Left lung (tissue), 10 donors: ENCODE measurements around the gene NFKBIE. TPM values are rescaled to one million over a fixed set of nuclear protein-coding genes. Genes with fewer than 3 reads are reported as not detected.

Source experiments
- ATAC-seq: fragments of 200-7000 bp; cut with Tn5 transposase; one replicate; pipeline ENCODE4 v1.9.1; 2020; ENCODE audit warnings: moderate library complexity
- DNase-seq, 4 donors: peaks; one replicate each; pipeline ENCODE4 v3.0.0-alpha.2; 2013 to 2020
- H3K27ac ChIP-seq, 2 donors: fragments of 200-600 bp; sonication (generic) in 1 of 2; one replicate each; pipeline versions ENCODE4 v1.5.0 to v1.8.0; 2020 to 2021
- H3K27me3 ChIP-seq, 2 donors: fragments of 200-600 bp; sonication (generic) in 1 of 2; one replicate each; pipeline versions ENCODE4 v1.5.0 to v1.8.0; 2020 to 2021
- H3K36me3 ChIP-seq, 2 donors: fragments of 200-600 bp; sonication (generic) in 1 of 2; one replicate each; pipeline versions ENCODE4 v1.5.0 to v1.8.0; 2020 to 2021
- H3K4me1 ChIP-seq, 2 donors: fragments of 200-600 bp; one replicate each; pipeline ENCODE4 v1.8.0; 2021
- H3K4me3 ChIP-seq, 2 donors: fragments of 200-600 bp; sonication (generic) in 1 of 2; one replicate each; pipeline versions ENCODE4 v1.5.0 to v1.8.0; 2020 to 2021; ENCODE audit warnings: mild to moderate bottlenecking in 1 of 2
- H3K9me3 ChIP-seq, 2 donors: fragments of 200-600 bp; sonication (generic) in 1 of 2; one replicate each; pipeline versions ENCODE4 v1.5.0 to v1.8.0; 2020 to 2021
- intact Hi-C, 2 donors: fragments of 100-400 bp; cut with DNase I; formaldehyde crosslinking; loops; one replicate each; pipeline versions ENCODE4 v1.11.2 to v1.14.2; 2022
- polyA plus RNA-seq, 6 donors: library from polyadenylated mRNA; unstranded; fragments of 120-200 nt; gene quantifications; one replicate each; pipeline ENCODE4 v1.2.1, GENCODE V29; 2013; ENCODE audit not compliant: insufficient read length in 6 of 6
- total RNA-seq, 2 donors: library from RNA; stranded (reverse); fragmentation: NEBNext Ultra II Directional; extraction: Animal tissue kit (Norgen Biotek cat#: 25700); gene quantifications; one replicate each; pipeline ENCODE4 v1.2.1, GENCODE V29; 2021
- TF ChIP-seq, protein P1 (sequence below), 2 donors: fragments of 200-600 bp; sonication (generic) in 1 of 2; IDR thresholded peaks; one replicate each; pipeline versions ENCODE4 v1.5.0 to v1.8.0; 2021; ENCODE audit warnings: antibody characterized with exemption in 2 of 2
- donor health status: DM: no; HTN: yes; CAD: no.
- donor health status: DM: no; HTN: no; CAD: no.

The NFKBIE gene
- total and polyA plus RNA-seq, 8 donors, result 7.5 to 19.3 (median 8.9) TPM

- ATAC-seq (no peak), DNase-seq (no peak)
- Histone ChIP-seq H3K4me1 (peaks cover 0 to under 1% of the 10 kb centered on the region in 2 donors), H3K27me3 (peaks cover 24 to 100% of the 10 kb centered on the region in 2 donors), H3K27ac (no peak overlapping the region), H3K36me3 (no peaks in the 10 kb centered on the region), H3K4me3 (no peak overlapping the region), H3K9me3 (no peaks in the 10 kb centered on the region)
- intact Hi-C loops, result no loop called here
- TF ChIP-seq, protein P1, sequence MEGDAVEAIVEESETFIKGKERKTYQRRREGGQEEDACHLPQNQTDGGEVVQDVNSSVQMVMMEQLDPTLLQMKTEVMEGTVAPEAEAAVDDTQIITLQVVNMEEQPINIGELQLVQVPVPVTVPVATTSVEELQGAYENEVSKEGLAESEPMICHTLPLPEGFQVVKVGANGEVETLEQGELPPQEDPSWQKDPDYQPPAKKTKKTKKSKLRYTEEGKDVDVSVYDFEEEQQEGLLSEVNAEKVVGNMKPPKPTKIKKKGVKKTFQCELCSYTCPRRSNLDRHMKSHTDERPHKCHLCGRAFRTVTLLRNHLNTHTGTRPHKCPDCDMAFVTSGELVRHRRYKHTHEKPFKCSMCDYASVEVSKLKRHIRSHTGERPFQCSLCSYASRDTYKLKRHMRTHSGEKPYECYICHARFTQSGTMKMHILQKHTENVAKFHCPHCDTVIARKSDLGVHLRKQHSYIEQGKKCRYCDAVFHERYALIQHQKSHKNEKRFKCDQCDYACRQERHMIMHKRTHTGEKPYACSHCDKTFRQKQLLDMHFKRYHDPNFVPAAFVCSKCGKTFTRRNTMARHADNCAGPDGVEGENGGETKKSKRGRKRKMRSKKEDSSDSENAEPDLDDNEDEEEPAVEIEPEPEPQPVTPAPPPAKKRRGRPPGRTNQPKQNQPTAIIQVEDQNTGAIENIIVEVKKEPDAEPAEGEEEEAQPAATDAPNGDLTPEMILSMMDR (IDR thresholded peaks at IDR 0.05), result no peak
Measured at GRCh38 chr6:44291841-44292240, 26.5 kb upstream of the NFKBIE start.

- no peak for ATAC-seq
- intact Hi-C loops, result no loop called here
- peaks cover 7 to 97% of the 10 kb centered on the region in 2 donors for H3K27me3 ChIP-seq
Measured at GRCh38 chr6:44289726-44290260, 24.4 kb upstream of the NFKBIE start.

DNA sequence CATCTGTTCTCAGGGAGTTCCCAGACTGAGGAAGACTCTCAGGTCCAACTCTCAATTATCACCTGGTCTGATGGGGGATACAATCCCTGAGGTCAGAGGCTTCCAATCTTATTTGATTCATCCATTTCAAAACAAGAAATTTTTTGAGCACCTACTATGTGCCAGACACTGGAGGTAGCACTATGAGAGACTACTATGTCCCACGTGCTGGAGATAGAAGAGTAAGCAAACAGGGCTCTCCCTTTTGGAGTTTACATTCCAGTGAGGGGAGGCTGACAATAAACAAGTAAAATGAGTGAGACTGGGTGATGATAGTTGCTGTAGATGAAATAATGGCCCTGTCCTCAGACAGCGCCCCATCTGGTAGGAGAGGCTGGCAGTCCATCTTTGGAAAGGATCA lies 21.4 kb upstream of the NFKBIE start:
- DNase-seq (no peak), ATAC-seq (no peak)
- Histone ChIP-seq H3K27ac (no peak overlapping the region), H3K4me1 (no peaks in the 10 kb centered on the region), H3K9me3 (no peaks in the 10 kb centered on the region), H3K36me3 (no peaks in the 10 kb centered on the region), H3K27me3 (peaks cover 0 to 66% of the 10 kb centered on the region in 2 donors), H3K4me3 (no peak overlapping the region)
- intact Hi-C loops, result no loop called here
- TF ChIP-seq, protein P1 (IDR thresholded peaks at IDR 0.05), result no peak

More at GRCh38 chr6:44289726-44290260, 24.4 kb upstream of the NFKBIE start:
- Histone ChIP-seq H3K9me3 (no peaks in the 10 kb centered on the region), H3K36me3 (no peaks in the 10 kb centered on the region), H3K27ac (no peak overlapping the region), H3K4me3 (no peak overlapping the region), H3K4me1 (no peaks in the 10 kb centered on the region)
- DNase-seq, result no peak
- TF ChIP-seq, protein P1 (IDR thresholded peaks at IDR 0.05), result no peak

GRCh38 chr6:44286285-44286565 lies 20.9 kb upstream of the NFKBIE start:
- intact Hi-C loops, result no loop called here
- no peak overlapping the region for H3K4me3 ChIP-seq
- DNase-seq (no peak), ATAC-seq (no peak)
- H3K27ac ChIP-seq, result no peak overlapping the region
- H3K9me3 ChIP-seq, result no peaks in the 10 kb centered on the region
- H3K36me3 ChIP-seq, result no peaks in the 10 kb centered on the region
- H3K27me3 ChIP-seq, result peaks cover 0 to 61% of the 10 kb centered on the region in 2 donors
- H3K4me1 ChIP-seq, result no peaks in the 10 kb centered on the region
- TF ChIP-seq, protein P1 (IDR thresholded peaks at IDR 0.05), result no peak

- peaks cover 0 to 56% of the 10 kb centered on the region in 2 donors for H3K27me3 ChIP-seq
- intact Hi-C loops, result no loop called here
- H3K4me3 ChIP-seq, result no peak overlapping the region
- TF ChIP-seq, protein P1 (IDR thresholded peaks at IDR 0.05), result no peak
- DNase-seq, result no peak
- H3K27ac ChIP-seq, result no peak overlapping the region
- no peak for ATAC-seq
- H3K9me3 ChIP-seq, result no peaks in the 10 kb centered on the region
- H3K4me1 ChIP-seq, result no peaks in the 10 kb centered on the region
- H3K36me3 ChIP-seq, result no peaks in the 10 kb centered on the region
Measured at GRCh38 chr6:44285552-44286284, 20.4 kb upstream of the NFKBIE start.
